Activated gamma-delta T cell (primary cell): ENCODE measurements around the gene ZBTB17.

Experiments used
- DNase-seq: peaks from one replicate; lab custom pipeline; 2025; lab: John Stamatoyannopoulos, UW

The ZBTB17 gene

DNA sequence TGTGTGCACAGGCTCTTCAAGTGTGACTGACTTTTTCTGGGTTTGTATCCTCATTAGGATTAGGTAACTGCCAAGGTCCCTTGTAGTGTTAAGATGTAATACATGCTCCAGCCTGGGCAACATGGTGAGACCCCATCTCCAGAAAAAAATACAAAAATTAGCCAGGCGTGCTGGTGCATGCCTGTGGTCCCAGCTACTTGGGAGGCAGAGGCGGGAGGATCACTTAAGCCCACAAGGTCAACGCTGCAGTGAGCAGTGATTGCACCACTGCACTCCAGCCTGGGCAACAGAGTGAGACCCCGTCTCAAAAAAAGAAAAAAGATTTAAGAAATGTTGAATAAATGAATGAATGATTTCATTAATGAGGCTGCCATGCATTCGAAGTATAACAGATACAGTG, 15.1 kb downstream of the ZBTB17 start:
- no peak for DNase-seq

DNA sequence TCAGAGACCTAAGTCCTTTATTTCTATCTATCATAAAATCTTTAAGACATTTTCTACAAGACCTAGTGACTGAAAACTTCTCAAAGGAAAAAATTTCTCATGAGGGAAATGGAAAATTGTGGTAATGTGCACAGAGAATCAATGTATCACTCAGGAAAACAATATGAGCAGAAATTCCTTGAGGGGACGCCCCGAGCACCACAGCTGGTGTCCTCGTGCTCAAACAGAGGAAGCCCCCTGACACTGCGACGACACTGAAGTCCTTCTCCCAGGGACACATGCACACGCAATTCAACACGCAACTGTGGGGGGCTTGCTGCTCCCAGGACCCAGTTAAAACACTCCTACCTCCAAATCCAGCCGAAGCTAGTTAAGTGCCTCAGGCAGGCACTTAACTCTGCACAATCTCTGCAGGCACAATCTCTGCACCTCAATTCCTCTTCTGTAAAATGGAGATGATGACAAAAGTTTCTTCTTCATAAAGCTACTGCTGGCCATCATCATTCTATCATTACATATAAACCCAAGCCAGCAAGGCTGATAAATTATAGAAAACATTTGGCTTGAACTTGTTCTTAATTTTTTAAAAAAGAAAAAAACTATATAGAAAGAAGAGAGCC, 16.0 kb downstream of the ZBTB17 start:
- DNase-seq = no peak

- no peak for DNase-seq
Observed at GRCh38 chr1:15959424-15959823, 16.5 kb downstream of the ZBTB17 start.

DNA sequence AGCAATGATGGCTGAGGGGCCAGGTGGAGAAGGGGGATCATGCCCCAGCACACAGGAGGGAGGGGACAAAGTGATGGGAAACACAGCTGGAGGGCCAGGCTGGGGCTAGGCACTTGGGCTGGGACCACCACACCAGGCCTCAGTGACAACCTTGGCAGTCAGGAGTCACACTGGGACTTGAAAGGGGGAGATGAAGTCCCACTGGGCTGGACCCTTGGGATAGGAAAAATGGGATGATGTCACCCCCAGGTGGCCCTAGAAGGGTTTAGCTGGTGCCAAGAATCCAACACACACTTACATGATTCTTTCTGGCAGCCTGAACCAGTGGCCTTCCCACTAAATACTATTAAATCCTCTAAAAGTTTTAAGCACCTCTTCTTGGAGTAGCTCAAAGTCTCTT, 17.1 kb downstream of the ZBTB17 start:
- DNase-seq = no peak

DNA sequence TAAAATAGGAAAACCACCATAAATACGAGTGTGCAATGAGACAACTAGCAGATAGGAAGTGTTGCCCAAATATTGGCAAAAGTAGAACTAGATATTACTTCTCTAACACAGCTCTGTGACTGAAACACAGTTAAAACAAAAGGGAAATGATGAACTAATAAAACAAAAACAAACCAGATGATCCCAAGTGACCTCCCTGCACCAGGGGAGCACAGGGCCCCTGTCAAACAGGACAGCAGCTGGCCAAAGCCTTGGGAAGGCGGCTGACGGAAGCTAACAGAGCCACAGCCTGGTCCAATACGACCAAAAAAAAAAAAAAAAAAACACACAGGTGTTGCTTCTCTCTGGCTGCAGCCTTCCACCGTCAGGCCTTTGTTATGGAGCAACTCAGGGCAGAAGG, 17.8 kb downstream of the ZBTB17 start:
- DNase-seq = no peak

- DNase-seq = no peak
Observed at GRCh38 chr1:15957221-15958095, 18.4 kb downstream of the ZBTB17 start.

DNA sequence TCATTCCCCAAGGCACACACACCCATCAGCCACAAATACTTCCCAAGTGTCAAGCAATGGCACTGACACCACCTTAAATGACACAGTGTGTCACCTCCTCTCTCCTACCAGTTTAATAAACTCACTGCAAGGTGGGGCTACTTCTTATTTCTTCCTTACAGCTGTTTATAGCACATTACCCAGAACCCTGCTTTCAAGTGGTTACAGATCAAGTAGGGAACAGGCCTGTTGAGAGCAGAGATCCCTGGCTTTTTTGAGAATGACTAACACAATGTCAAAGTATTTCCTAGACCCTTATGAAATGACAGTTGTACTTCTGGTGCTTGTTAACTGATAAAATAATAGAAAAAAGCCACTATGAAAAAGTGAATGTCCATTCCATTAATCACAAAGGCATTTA, 19.8 kb downstream of the ZBTB17 start:
- no peak for DNase-seq

DNA sequence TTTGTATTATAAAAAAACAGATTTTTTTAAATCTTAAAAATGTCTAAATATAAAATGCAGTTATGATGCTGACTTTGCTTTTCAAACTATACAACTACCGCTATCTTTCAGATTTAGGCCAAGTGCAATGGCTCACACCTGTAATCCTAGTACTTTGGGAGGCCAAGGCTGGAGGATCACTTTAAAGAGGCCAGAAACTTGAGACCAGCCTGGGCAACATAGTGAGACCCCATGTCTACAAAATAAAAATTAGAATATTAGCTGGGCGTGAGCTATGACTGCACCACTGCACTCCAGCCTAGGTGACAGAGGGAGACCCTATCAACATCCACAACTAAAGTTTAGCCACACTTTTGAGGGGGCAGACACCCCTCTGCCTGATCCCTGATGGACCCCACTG, 20.3 kb downstream of the ZBTB17 start:
- DNase-seq = no peak

GRCh38 chr1:15954316-15954715, 21.6 kb downstream of the ZBTB17 start:
- DNase-seq = no peak

GRCh38 chr1:15953791-15954241, 22.1 kb downstream of the ZBTB17 start:
- no peak for DNase-seq

GRCh38 chr1:15953294-15953771, 22.6 kb downstream of the ZBTB17 start:
- DNase-seq = no peak

GRCh38 chr1:15952317-15953258, 23.3 kb downstream of the ZBTB17 start:
- no peak for DNase-seq

- DNase-seq = no peak
Observed at GRCh38 chr1:15951341-15952153, 24.4 kb downstream of the ZBTB17 start.

- DNase-seq = no peak
Observed at GRCh38 chr1:15950763-15951295, 25.1 kb downstream of the ZBTB17 start.

DNA sequence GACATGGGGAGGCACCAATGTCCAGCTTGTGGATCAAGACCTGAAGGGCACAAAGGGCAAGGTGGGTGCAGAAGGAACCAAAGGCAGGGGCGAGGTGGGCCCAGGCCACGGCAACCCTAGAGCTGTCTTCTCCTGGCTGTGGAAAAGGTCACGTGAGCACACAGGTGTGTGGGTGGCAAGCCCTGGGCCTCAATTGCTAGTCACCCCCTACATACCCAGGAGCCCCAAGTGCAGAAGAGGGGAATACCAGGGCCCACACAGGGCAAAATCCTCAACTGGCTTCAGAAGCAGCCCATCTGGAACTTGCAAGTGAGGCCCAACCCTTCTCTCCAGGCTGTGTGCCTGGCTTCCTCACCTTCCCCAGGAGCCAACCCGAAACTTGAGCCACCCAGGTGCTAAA, 25.6 kb downstream of the ZBTB17 start:
- DNase-seq = no peak

DNA sequence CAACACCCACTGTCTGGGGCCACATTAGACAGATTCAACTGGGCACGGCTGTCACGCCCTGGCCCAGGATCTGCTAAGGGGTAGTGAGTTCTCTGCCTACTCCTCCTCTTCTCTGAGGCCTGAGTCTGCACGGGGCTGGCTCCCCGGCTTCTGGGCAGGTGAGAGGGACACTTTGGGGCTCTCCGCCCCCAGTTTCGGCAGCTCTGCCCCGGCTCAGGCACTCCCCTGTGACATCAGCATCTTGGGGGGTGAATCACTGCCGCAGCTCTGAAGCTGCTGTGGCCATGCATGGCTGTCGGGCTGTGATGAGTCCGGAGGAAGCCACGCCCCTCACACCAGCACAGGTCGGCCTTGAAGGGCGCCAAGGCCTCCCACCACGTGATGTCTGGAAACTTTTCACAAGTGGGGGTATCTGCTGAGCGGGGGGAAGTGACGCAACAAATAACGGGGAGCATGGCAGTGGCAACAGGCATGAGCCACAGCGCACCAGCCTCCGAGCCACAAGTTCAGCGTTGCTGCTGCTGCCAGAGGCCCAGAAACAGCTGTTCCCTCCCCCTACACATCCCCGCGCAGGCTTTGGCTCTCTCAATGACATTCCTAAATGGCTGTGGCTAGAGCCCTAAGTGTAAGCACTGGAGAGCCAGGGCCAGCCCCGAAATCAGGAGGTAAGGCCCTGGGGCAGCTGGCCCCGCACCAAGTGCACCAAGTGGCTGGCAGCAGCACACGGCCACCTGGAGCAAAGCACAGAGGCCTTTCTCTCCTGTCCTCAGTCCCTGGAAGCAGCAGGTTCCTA, 26.3 kb downstream of the ZBTB17 start:
- peak; percentile 73 for DNase-seq

DNA sequence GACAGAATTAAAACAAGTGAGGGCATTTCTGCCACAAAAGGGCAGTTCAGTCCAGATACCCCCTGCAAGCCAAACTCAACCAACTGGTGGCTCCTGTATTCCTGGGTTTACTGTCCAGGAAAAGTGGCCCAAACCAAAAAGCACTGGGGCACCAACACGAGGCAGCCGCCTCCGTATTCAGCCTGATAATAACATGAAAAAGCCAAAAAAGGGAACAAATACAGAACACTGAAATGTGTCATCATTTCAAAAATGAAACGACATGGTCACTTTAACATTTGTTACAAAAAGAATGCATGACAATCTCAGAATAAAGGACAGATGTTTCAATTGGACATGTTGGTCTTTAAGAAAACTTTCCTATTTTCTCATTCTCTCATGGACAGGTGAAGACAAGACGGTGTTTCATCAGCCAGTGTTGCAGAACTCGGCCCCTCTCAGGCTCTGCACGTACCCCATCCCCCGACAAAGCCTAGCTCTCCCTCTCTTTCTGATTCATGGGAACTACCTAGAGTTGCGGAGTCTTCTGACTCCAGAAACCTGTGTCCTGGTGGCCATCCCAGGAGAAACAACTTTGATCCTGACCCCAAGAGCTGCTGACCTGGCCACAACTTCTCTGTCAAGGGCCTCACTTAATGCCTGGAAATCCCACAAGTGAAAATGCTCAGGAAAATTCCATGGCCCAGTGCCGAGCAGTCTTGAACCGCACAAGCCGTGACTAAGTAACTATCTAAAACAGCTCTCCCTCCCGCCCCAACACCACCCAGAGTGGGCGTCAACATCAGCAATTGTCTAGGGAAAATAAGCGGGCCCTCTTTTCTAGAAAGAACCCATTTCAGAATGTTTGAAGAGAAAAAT, 27.1 kb downstream of the ZBTB17 start:
- no peak for DNase-seq

DNA sequence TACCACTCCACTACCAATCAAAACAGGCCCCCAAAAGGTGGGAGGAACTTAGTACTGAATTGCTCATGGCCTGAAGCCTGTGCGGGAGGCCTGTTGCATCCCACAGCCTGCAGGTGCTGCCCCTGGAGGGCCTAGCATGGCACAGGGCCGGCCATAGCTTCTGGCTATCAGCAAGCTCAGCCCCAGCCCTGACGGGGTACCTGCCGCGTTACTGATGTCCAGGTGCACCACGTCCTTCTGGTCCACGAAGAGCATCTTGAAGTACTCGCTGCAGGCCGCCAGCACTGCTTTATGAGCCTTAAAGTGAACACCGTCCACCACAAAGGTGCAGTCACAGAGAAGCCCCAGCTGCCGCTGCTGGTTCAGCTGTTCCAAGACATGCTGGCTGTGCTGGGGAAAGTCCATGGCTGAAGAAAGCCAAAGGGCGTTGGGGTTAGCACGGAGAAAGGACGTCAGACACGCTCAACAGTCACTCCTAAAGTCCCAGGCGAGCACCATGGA, 27.8 kb downstream of the ZBTB17 start:
- no peak for DNase-seq
